GM23338 (cell line): ENCODE data around the gene TWF2. TPM values are rescaled to one million over a fixed set of nuclear protein-coding genes. Genes with fewer than 3 reads are reported as not detected.

Source experiments
- ATAC-seq: fragments of 200-7000 bp; cut with Tn5 transposase; 3 replicates; pipeline ENCODE4 v1.9.1; 2020
- DNase-seq: peaks from one replicate; pipeline ENCODE4 v3.0.0-alpha.2; 2015; ENCODE audit warnings: low spot score
- H2AFZ ChIP-seq: fragments of 200-600 bp; sonication (generic); 2 replicates; pipeline ENCODE4 v1.8.0; 2016; ENCODE audit warnings: antibody characterized with exemption, mild to moderate bottlenecking, moderate library complexity
- H3F3A ChIP-seq: fragments of 200-600 bp; sonication (generic); replicated peaks from 2 replicates; pipeline ENCODE4 v1.8.0; 2017; ENCODE audit warnings: antibody characterized with exemption, mixed run types, low read depth
- H3K27ac ChIP-seq: fragments of 200-600 bp; sonication (generic); 2 replicates; pipeline ENCODE4 v1.6.1; 2016; ENCODE audit warnings: low read depth
- H3K27me3 ChIP-seq: fragments of 200-600 bp; sonication (generic); 2 replicates; pipeline ENCODE4 v1.8.0; 2016; ENCODE audit warnings: mild to moderate bottlenecking, mixed run types, moderate library complexity; ENCODE audit not compliant: insufficient read depth
- H3K36me3 ChIP-seq: fragments of 200-600 bp; sonication (generic); 2 replicates; pipeline ENCODE4 v1.8.0; 2016; ENCODE audit warnings: mild to moderate bottlenecking; ENCODE audit not compliant: insufficient read depth
- H3K4me1 ChIP-seq: fragments of 200-600 bp; sonication (generic); 2 replicates; pipeline ENCODE4 v1.8.0; 2016; ENCODE audit warnings: mild to moderate bottlenecking, moderate library complexity; ENCODE audit not compliant: insufficient read depth
- H3K4me2 ChIP-seq: fragments of 200-600 bp; sonication (generic); 2 replicates; pipeline ENCODE4 v1.7.1; 2017; ENCODE audit warnings: mixed run types
- H3K4me3 ChIP-seq: fragments of 200-600 bp; sonication (generic); 2 replicates; pipeline ENCODE4 v1.6.1; 2016; ENCODE audit warnings: mixed run types
- H3K79me2 ChIP-seq: fragments of 200-600 bp; sonication (generic); replicated peaks from 2 replicates; pipeline ENCODE4 v1.8.0; 2017; ENCODE audit warnings: mild to moderate bottlenecking; ENCODE audit not compliant: insufficient read depth
- H3K9me2 ChIP-seq: fragments of 200-600 bp; sonication (generic); 2 replicates; pipeline ENCODE4 v1.8.0; 2017; ENCODE audit not compliant: insufficient read depth
- H4K20me1 ChIP-seq: fragments of 200-600 bp; sonication (generic); replicated peaks from 2 replicates; pipeline ENCODE4 v1.8.0; 2017; ENCODE audit warnings: mild to moderate bottlenecking; ENCODE audit not compliant: insufficient read depth
- H3K27ac Mint-ChIP-seq: 2 replicates; pipeline ENCODE4 v1.8.0; 2020; ENCODE audit warnings: inconsistent platforms, mild to moderate bottlenecking, moderate library complexity, mixed read lengths
- H3K27me3 Mint-ChIP-seq: 3 replicates; pipeline ENCODE4 v1.8.0; 2022; ENCODE audit warnings: low read depth, mild to moderate bottlenecking, moderate library complexity, mixed read lengths, inconsistent platforms; ENCODE audit not compliant: insufficient read depth, poor library complexity
- H3K36me3 Mint-ChIP-seq: 3 replicates; pipeline ENCODE4 v1.8.0; 2021; ENCODE audit warnings: low read depth, mild to moderate bottlenecking, inconsistent platforms, moderate library complexity, mixed read lengths
- H3K4me1 Mint-ChIP-seq: 3 replicates; pipeline ENCODE4 v1.8.0; 2020; ENCODE audit warnings: mild to moderate bottlenecking, inconsistent platforms, mixed read lengths
- H3K4me3 Mint-ChIP-seq: 3 replicates; pipeline ENCODE4 v1.8.0; 2021; ENCODE audit warnings: moderate library complexity, mild to moderate bottlenecking, inconsistent platforms, mixed read lengths
- H3K9me3 Mint-ChIP-seq: 3 replicates; pipeline ENCODE4 v1.8.0; 2020; ENCODE audit warnings: moderate library complexity, mild to moderate bottlenecking, inconsistent platforms, mixed read lengths
- EZH2 ChIP-seq: fragments of 200-600 bp; sonication (generic); IDR thresholded peaks from one replicate; pipeline ENCODE4 v1.8.0; 2017; ENCODE audit warnings: antibody characterized with exemption, mild to moderate bottlenecking, low read depth; ENCODE audit not compliant: unreplicated experiment
- EZH2phosphoT487 ChIP-seq: fragments of 200-600 bp; sonication (generic); IDR thresholded peaks from one replicate; pipeline ENCODE4 v1.8.1; 2018; ENCODE audit warnings: antibody characterized with exemption; ENCODE audit not compliant: unreplicated experiment
- JUNB ChIP-seq: IDR thresholded peaks from one replicate; pipeline ENCODE4 v1.6.1; 2016; ENCODE audit warnings: antibody characterized with exemption; ENCODE audit not compliant: unreplicated experiment
- NANOG ChIP-seq: IDR thresholded peaks from 2 replicates; pipeline ENCODE4 v1.6.1; 2016; ENCODE audit warnings: antibody characterized with exemption, borderline replicate concordance
- STAT1 ChIP-seq: IDR thresholded peaks from one replicate; pipeline ENCODE4 v1.6.1; 2016; ENCODE audit warnings: antibody characterized with exemption; ENCODE audit not compliant: unreplicated experiment
- ZNF114 ChIP-seq: fragments of 250-450 bp; sonication (Bioruptor Pico); IDR thresholded peaks from 2 replicates; pipeline ENCODE4 v1.5.0; 2020; ENCODE audit warnings: mild to moderate bottlenecking, moderate library complexity
- ZNF331 ChIP-seq: fragments of 250-450 bp; sonication (Bioruptor Pico); IDR thresholded peaks from 2 replicates; pipeline ENCODE4 v1.5.0; 2020; ENCODE audit warnings: low read depth, mild to moderate bottlenecking, moderate library complexity
- polyA plus RNA-seq: library from polyadenylated mRNA; unstranded; fragments of >200 nt; fragmentation: Nextera tagmentation; extraction: Ambion mirVana; gene quantifications from 2 replicates; pipeline ENCODE4 v1.2.1, GENCODE V29; 2016
- total RNA-seq: library from RNA; depleted of rRNA; stranded (reverse); fragments of >200 nt; shearing (Covaris generic); gene quantifications from 2 replicates; pipeline ENCODE4 v1.2.3, GENCODE V29; 2014
- TF ChIP-seq, protein P1 (sequence below): IDR thresholded peaks from one replicate; pipeline ENCODE4 v1.6.1; 2018; ENCODE audit warnings: antibody characterized with exemption; ENCODE audit not compliant: unreplicated experiment
- TF ChIP-seq, protein P2 (sequence below), 2 experiments: fragments of 200-600 bp in 1 of 2; sonication (generic) in 1 of 2; conservative IDR thresholded peaks; 2 replicates each; pipeline versions ENCODE4 v1.5.1 to v1.6.1; 2016 to 2017; ENCODE audit warnings: antibody characterized with exemption in 2 of 2, low read depth in 2 of 2, mild to moderate bottlenecking in 2 of 2, moderate library complexity in 1 of 2
- TF ChIP-seq, protein P3 (sequence below): IDR thresholded peaks from 2 replicates; pipeline ENCODE4 v1.6.1; 2016; ENCODE audit warnings: antibody characterized with exemption

Gene TWF2
- total and polyA plus RNA-seq, 2 experiments from 2014 or later, result 38.9 to 120 TPM

DNA sequence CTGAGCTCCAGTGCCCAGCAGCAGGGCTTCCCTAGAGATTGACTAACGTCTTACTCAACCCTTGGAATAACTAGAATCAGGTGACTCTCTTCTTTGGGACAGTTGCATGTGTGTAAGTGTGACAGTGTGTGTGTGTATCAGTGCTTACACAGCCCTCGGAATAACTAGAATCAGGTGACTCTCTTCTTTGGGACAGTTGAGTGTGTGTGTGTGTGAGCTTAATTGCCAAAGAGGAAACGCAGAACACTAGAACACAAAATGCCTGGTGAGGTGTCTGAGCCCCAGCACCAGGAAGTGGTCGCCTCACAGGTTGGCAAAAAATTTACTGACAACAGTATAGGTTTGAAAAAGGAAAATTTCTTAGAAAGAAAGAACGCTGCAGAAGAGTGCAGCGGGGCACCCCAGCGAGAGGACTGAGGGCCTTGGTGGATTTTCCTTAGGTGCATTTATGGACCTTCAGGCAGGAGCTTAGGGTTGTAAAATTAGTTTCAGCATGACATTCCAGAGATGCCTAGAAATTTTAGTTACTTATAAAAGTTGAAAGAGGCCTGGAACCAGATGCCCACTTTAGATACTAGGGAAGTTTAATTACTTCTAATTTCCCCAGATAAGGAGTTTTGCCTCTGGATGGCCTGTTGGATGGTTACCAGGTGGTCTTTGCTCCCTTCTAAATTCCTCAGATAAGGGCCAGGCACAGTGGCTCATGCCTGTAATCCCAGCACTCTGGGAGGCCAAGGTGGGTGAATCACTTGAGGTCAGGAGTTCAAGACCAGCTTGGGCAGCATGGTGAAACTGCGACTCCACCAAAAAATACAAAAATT, 43.2 kb upstream of the TWF2 start (continued):
- TF ChIP-seq, protein P1, sequence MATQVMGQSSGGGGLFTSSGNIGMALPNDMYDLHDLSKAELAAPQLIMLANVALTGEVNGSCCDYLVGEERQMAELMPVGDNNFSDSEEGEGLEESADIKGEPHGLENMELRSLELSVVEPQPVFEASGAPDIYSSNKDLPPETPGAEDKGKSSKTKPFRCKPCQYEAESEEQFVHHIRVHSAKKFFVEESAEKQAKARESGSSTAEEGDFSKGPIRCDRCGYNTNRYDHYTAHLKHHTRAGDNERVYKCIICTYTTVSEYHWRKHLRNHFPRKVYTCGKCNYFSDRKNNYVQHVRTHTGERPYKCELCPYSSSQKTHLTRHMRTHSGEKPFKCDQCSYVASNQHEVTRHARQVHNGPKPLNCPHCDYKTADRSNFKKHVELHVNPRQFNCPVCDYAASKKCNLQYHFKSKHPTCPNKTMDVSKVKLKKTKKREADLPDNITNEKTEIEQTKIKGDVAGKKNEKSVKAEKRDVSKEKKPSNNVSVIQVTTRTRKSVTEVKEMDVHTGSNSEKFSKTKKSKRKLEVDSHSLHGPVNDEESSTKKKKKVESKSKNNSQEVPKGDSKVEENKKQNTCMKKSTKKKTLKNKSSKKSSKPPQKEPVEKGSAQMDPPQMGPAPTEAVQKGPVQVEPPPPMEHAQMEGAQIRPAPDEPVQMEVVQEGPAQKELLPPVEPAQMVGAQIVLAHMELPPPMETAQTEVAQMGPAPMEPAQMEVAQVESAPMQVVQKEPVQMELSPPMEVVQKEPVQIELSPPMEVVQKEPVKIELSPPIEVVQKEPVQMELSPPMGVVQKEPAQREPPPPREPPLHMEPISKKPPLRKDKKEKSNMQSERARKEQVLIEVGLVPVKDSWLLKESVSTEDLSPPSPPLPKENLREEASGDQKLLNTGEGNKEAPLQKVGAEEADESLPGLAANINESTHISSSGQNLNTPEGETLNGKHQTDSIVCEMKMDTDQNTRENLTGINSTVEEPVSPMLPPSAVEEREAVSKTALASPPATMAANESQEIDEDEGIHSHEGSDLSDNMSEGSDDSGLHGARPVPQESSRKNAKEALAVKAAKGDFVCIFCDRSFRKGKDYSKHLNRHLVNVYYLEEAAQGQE, result no peak
- TF ChIP-seq ZNF114 (CRISPR knock-in tag) (no peak), EZH2phosphoT487 (no peak), JUNB (no peak), EZH2 (no peak), ZNF331 (CRISPR knock-in tag) (no peak), NANOG (no peak), STAT1 (no peak)
- TF ChIP-seq, protein P2, sequence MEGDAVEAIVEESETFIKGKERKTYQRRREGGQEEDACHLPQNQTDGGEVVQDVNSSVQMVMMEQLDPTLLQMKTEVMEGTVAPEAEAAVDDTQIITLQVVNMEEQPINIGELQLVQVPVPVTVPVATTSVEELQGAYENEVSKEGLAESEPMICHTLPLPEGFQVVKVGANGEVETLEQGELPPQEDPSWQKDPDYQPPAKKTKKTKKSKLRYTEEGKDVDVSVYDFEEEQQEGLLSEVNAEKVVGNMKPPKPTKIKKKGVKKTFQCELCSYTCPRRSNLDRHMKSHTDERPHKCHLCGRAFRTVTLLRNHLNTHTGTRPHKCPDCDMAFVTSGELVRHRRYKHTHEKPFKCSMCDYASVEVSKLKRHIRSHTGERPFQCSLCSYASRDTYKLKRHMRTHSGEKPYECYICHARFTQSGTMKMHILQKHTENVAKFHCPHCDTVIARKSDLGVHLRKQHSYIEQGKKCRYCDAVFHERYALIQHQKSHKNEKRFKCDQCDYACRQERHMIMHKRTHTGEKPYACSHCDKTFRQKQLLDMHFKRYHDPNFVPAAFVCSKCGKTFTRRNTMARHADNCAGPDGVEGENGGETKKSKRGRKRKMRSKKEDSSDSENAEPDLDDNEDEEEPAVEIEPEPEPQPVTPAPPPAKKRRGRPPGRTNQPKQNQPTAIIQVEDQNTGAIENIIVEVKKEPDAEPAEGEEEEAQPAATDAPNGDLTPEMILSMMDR (conservative IDR thresholded peaks at IDR 0.05; ENCODE audit: low read depth in 2 of 2), result no peak

DNA sequence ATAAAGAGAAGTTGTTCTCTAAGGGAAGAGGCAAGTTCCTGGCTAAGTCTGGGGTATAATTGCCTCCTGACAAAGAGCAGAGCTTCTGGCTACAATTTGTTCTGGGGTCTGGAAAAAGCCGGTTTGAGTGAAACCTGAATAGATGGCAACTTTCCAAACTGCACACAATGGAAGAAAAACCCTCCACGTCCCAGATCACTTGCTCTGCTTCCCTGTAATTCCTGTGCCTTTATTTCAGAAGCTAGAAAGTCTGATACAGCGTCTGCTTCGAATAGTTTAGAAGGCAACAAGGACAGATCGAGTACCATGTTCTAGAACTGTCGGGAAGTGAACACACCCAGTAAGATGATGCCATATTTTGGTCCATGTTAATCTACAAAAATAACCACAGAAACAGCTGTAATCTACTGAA, 41.1 kb upstream of the TWF2 start:
- TF ChIP-seq, protein P3, sequence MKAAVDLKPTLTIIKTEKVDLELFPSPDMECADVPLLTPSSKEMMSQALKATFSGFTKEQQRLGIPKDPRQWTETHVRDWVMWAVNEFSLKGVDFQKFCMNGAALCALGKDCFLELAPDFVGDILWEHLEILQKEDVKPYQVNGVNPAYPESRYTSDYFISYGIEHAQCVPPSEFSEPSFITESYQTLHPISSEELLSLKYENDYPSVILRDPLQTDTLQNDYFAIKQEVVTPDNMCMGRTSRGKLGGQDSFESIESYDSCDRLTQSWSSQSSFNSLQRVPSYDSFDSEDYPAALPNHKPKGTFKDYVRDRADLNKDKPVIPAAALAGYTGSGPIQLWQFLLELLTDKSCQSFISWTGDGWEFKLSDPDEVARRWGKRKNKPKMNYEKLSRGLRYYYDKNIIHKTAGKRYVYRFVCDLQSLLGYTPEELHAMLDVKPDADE, result no peak
- TF ChIP-seq ZNF331 (CRISPR knock-in tag), result no peak
- peaks cover 12% of the 10 kb centered on the region; the same call in 2 of the 3 replicates for H3K4me1 Mint-ChIP-seq
- DNase-seq (no peak), ATAC-seq (no peak)
- peak overlapping the region; percentile 40 for H3K27ac ChIP-seq
- no peak overlapping the region for H3K4me2 ChIP-seq
- H3K27me3 Mint-ChIP-seq, result peaks cover 15% of the 10 kb centered on the region
- peaks cover 11% of the 10 kb centered on the region for H3K36me3 Mint-ChIP-seq
- no peaks in the 10 kb centered on the region for H3K27me3 ChIP-seq
- no peaks in the 10 kb centered on the region; the same call in 2 of the 3 replicates for H3K9me3 Mint-ChIP-seq
- H3K9me2 ChIP-seq, result no peaks in the 10 kb centered on the region
- no peak overlapping the region for H3K4me3 ChIP-seq
- peaks cover 31% of the 10 kb centered on the region for H3K79me2 ChIP-seq
- no peak overlapping the region for H3K4me3 Mint-ChIP-seq
- H3K36me3 ChIP-seq, result no peaks in the 10 kb centered on the region
- peaks cover 26% of the 10 kb centered on the region for H4K20me1 ChIP-seq
- peaks cover 9% of the 10 kb centered on the region; the same call in 1 of the 2 replicates for H3F3A ChIP-seq
- H3K4me1 ChIP-seq, result peaks cover 21% of the 10 kb centered on the region
- no peak overlapping the region for H3K27ac Mint-ChIP-seq
- no peak overlapping the region for H2AFZ ChIP-seq
